Peyer's patch (tissue), 4 donors: ENCODE results near the gene WFIKKN2.

Experiments
- POLR2A ChIP-seq, 2 donors: fragments of 450-650 bp; IDR thresholded peaks; one replicate each; pipeline ENCODE4 v1.5.1; 2017; ENCODE audit warnings: antibody characterized with exemption in 2 of 2, mild to moderate bottlenecking in 2 of 2, moderate library complexity in 2 of 2
- TF ChIP-seq, protein P1 (sequence below), 6 experiments: fragments of 450-650 bp in 4 of 6; fragments of 200-600 bp in 2 of 6; sonication (generic) in 1 of 6; IDR thresholded peaks; one replicate each; pipeline ENCODE4 v1.5.1; 2017 to 2019; ENCODE audit warnings: antibody characterized with exemption in 6 of 6, mild to moderate bottlenecking in 3 of 6, moderate library complexity in 1 of 6

DNA sequence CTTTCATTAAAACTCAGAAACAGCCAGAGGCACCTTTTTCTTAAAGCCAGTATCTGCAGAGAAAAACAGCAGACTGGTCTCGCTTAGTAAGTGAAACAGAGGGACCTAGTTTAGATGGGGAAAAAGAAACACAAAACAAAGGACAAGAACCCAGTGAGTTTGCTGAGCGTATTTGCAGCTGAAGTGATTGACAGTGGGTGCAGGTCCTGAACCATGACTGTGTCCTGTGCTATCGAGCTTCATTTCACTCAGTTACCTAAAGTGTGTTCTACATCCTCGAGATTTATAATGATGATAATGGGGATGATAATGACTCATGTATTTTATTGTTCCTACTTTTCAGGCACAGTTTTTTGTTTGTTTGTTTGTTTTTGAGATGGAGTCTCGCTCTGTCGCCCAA is 31.7 kb upstream of the WFIKKN2 start:
- TF ChIP-seq, protein P1, sequence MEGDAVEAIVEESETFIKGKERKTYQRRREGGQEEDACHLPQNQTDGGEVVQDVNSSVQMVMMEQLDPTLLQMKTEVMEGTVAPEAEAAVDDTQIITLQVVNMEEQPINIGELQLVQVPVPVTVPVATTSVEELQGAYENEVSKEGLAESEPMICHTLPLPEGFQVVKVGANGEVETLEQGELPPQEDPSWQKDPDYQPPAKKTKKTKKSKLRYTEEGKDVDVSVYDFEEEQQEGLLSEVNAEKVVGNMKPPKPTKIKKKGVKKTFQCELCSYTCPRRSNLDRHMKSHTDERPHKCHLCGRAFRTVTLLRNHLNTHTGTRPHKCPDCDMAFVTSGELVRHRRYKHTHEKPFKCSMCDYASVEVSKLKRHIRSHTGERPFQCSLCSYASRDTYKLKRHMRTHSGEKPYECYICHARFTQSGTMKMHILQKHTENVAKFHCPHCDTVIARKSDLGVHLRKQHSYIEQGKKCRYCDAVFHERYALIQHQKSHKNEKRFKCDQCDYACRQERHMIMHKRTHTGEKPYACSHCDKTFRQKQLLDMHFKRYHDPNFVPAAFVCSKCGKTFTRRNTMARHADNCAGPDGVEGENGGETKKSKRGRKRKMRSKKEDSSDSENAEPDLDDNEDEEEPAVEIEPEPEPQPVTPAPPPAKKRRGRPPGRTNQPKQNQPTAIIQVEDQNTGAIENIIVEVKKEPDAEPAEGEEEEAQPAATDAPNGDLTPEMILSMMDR (IDR thresholded peaks at IDR 0.05), result no peak
- no peak for TF ChIP-seq POLR2A (IDR thresholded peaks at IDR 0.05)
